NT2/D1 (cell line): ENCODE data around the gene MMP24.

Experiments
- SUZ12 ChIP-seq: IDR thresholded peaks from 2 replicates; pipeline ENCODE4 v1.6.1; 2011; ENCODE audit not compliant: insufficient read length, insufficient read depth; ENCODE audit errors: extremely low read depth
- YY1 ChIP-seq: IDR thresholded peaks from 2 replicates; pipeline ENCODE4 v1.6.1; 2011; ENCODE audit not compliant: insufficient read length, insufficient read depth
- ZNF274 ChIP-seq: IDR thresholded peaks from 2 replicates; pipeline ENCODE4 v1.6.1; 2011; ENCODE audit warnings: mild to moderate bottlenecking, low read depth, low read length

DNA sequence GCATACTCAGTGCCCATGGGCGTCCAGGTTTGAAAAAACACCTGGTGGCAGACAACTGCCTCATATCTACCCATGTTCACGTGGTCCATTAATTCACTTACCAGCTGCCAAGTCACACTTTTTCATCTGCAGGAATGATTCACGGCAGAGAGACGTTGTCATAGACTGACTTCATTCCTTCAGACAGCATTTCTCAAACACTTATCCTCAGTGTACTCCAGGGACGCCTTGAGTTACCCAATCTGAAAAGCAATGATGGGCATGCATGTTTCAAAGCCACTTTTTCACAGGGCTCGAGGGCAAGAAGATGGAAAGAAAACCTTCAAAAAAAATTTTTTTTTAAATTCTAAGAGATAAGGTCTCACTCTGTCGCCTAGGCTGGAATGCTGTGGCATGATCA is 45.4 kb downstream of the MMP24 start:
- TF ChIP-seq ZNF274 (no peak), YY1 (no peak), SUZ12 (no peak)
